HepG2 (cell line): ENCODE results near the gene ACSS1. TPM values are rescaled to one million over a fixed set of nuclear protein-coding genes. Genes with fewer than 3 reads are reported as not detected.

Source experiments
- ARID5B ChIP-seq: IDR thresholded peaks from 2 replicates; pipeline ENCODE4 v1.4.0; 2020; ENCODE audit warnings: mild to moderate bottlenecking, missing genetic modification reagents
- DRAP1 ChIP-seq: IDR thresholded peaks from 2 replicates; pipeline ENCODE4 v1.6.1; 2016; ENCODE audit warnings: missing genetic modification reagents, missing compliant biosample characterization
- EEA1 ChIP-seq: sonication (generic); formaldehyde crosslinking; IDR thresholded peaks from 2 replicates; pipeline ENCODE4 v1.5.1; 2020; ENCODE audit warnings: mild to moderate bottlenecking, missing genetic modification reagents, borderline replicate concordance
- ELF3 ChIP-seq: IDR thresholded peaks from 2 replicates; pipeline ENCODE4 v1.6.1; 2016; ENCODE audit warnings: missing genetic modification reagents, missing compliant biosample characterization
- MIER3 ChIP-seq: IDR thresholded peaks from 2 replicates; pipeline ENCODE4 v1.6.1; 2016; ENCODE audit warnings: missing compliant biosample characterization, borderline replicate concordance
- MIXL1 ChIP-seq: IDR thresholded peaks from 2 replicates; pipeline ENCODE4 v1.6.1; 2016
- MNT ChIP-seq: fragments of 450-650 bp; IDR thresholded peaks from 2 replicates; pipeline ENCODE4 v1.6.1; 2016
- SALL1 ChIP-seq: sonication (generic); formaldehyde crosslinking; IDR thresholded peaks from 2 replicates; pipeline ENCODE4 v1.8.0; 2022; ENCODE audit warnings: mild to moderate bottlenecking, missing genetic modification reagents
- SNAPC4 ChIP-seq: sonication (generic); formaldehyde crosslinking; IDR thresholded peaks from 2 replicates; pipeline ENCODE4 v1.4.0; 2020; ENCODE audit warnings: mild to moderate bottlenecking, missing genetic modification reagents
- SNRNP70 ChIP-seq: fragments of 200-400 bp; formaldehyde crosslinking; IDR thresholded peaks from 2 replicates; pipeline ENCODE4 v1.6.1; 2017; ENCODE audit warnings: mild to moderate bottlenecking, low read depth, low read length, moderate library complexity
- TARDBP ChIP-seq: sonication (generic); formaldehyde crosslinking; IDR thresholded peaks from 2 replicates; pipeline ENCODE4 v1.8.0; 2022; ENCODE audit warnings: mild to moderate bottlenecking, missing genetic modification reagents
- TRIM24 ChIP-seq: sonication (generic); formaldehyde crosslinking; IDR thresholded peaks from 2 replicates; pipeline ENCODE4 v1.8.0; 2022; ENCODE audit warnings: mild to moderate bottlenecking, missing genetic modification reagents
- ZNF180 ChIP-seq: sonication (generic); formaldehyde crosslinking; IDR thresholded peaks from 2 replicates; pipeline ENCODE4 v1.4.0; 2020; ENCODE audit warnings: low read depth, missing genetic modification reagents, borderline replicate concordance
- ZNF687 ChIP-seq: sonication (generic); formaldehyde crosslinking; IDR thresholded peaks from 2 replicates; pipeline ENCODE4 v1.5.1; 2020; ENCODE audit warnings: mild to moderate bottlenecking, missing genetic modification reagents, moderate library complexity
- polyA plus RNA-seq, 8 experiments: library from polyadenylated mRNA; depleted of rRNA in 3 of 8; stranded (reverse) in 7 of 8; unstranded in 1 of 8; fragments of >200 nt; fragmentation: Illumina TruSeq in 4 of 8; extraction: Trizol in 4 of 8; gene quantifications; 2 replicates each; pipeline versions ENCODE4 v1.2.1 to v1.2.3, GENCODE V29; 2011 to 2016; ENCODE audit warnings: low read depth in 4 of 8, missing spikeins in 1 of 8, mixed read lengths in 1 of 8; ENCODE audit not compliant: insufficient read depth in 1 of 8
- total RNA-seq, 5 experiments: library from RNA; depleted of rRNA; stranded (reverse); fragments of >200 nt; fragmentation: Illumina TruSeq; extraction: Trizol; gene quantifications; 2 replicates each; pipeline ENCODE4 v1.2.3, GENCODE V29; 2016; ENCODE audit warnings: low read depth in 1 of 5

ACSS1 gene
- total and polyA plus RNA-seq, 2 of the 13 experiments (the other 11 are each of a cell fraction or from before 2014, with no cell fraction given) = 15.2 to 41.6 TPM

GRCh38 chr20:25081065-25081729, 23.3 kb upstream of the ACSS1 start (continued):
- TF ChIP-seq DRAP1 (no peak), ZNF180 (CRISPR knock-in tag) (no peak), TRIM24 (CRISPR knock-in tag) (no peak), MIXL1 (peak; percentile 42; the same call in 1 of the 2 replicates), SALL1 (peak; percentile 56; the same call in 1 of the 2 replicates), MIER3 (CRISPR knock-in tag) (no peak), ZNF687 (CRISPR knock-in tag) (peak; percentile 43), TARDBP (CRISPR knock-in tag) (no peak), SNAPC4 (no peak), SNRNP70 (no peak), ARID5B (CRISPR knock-in tag) (peak; percentile 24; the same call in 1 of the 2 replicates), EEA1 (CRISPR knock-in tag) (no peak), ELF3 (no peak), MNT (no peak)
